NCI-H1092 (cell line): Measurements from ENCODE around the gene RESF1.
"Not testable (repeated sequence)": the region's sequence is repeated elsewhere in the genome, so short reads cannot be mapped to it uniquely, and the experiment has no call there.

Experiments used
- DNase-seq: peaks from one replicate; lab custom pipeline; 2025; lab: John Stamatoyannopoulos, UW

RESF1 gene, protein sequence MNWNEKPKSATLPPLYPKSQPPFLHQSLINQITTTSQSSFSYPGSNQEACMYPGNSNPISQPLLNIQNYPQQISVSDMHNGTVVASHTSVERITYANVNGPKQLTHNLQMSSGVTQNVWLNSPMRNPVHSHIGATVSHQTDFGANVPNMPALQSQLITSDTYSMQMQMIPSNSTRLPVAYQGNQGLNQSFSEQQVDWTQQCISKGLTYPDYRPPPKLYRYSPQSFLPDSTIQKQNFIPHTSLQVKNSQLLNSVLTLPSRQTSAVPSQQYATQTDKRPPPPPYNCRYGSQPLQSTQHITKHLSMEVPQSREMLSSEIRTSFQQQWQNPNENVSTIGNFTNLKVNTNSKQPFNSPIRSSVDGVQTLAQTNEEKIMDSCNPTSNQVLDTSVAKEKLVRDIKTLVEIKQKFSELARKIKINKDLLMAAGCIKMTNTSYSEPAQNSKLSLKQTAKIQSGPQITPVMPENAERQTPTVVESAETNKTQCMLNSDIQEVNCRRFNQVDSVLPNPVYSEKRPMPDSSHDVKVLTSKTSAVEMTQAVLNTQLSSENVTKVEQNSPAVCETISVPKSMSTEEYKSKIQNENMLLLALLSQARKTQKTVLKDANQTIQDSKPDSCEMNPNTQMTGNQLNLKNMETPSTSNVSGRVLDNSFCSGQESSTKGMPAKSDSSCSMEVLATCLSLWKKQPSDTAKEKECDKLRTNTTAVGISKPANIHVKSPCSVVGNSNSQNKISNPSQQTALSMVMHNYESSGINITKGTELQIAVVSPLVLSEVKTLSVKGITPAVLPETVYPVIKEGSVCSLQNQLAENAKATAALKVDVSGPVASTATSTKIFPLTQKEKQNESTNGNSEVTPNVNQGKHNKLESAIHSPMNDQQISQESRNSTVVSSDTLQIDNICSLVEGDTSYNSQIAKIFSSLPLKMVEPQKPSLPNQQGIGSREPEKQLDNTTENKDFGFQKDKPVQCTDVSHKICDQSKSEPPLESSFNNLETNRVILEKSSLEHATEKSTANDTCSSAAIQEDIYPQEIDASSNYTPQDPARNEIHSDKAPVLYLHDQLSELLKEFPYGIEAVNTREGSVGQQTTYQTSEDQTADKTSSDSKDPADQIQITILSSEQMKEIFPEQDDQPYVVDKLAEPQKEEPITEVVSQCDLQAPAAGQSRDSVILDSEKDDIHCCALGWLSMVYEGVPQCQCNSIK (N-terminal part only)

DNA sequence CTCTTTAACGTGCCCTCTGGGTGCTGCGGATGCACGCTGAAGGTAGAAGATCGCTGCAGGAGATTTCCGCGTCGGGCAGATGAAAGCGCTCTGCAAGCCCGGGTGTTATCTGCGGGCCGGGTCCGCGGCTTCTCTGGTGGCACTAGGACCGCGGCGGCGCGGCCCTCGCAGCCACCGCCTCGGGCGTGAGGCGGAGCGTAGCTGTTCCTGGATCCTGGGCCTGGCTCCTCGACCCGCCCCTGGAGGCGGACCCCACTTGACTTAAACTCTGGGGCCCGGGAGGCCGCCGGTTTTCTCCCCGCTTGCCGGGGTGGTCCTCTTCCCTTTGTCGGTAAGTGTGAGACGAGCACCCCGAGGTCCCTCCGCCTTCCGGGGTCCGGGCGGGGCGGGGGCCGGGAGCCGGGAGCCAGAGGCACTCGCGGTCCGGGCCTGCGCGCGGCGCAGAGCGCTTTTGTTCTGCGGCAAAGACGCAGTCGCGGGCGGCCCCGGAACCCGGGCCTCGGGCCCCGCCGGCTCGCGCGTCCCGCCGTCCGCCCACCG is at the start of gene RESF1:
Gene RESF1 (plus strand): TSS at position 255 of the 540 bp plus-strand sequence. CDS start 21,541 bp downstream, outside the sequence.
- DNase-seq, result peak; percentile 75

DNA sequence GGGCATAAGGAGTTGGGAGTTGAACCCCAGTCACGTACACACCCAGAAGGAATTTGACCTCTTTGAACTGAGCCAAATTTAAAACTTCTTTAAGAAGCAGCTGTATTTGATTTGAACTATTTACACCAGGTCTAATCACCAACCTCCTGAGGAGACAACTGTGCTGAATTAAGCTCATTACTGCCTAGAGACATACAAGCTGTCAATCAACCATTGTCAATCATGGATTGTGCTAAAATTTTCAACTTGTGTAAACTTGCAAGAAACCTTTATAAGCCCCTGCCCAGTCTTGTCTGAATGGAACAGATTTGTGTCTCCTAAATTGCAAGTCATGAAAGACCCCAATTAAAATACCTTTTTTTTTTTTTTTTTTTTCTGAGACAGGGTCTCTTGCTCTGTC is 44.3 kb upstream of the RESF1 start:
- no peak for DNase-seq

- no peak for DNase-seq
Observed at GRCh38 chr12:31915446-31915845, 43.8 kb upstream of the RESF1 start.

- DNase-seq, result no peak
Observed at GRCh38 chr12:31922341-31923062, 36.7 kb upstream of the RESF1 start.

- DNase-seq, result no peak
Observed at GRCh38 chr12:31923063-31923412, 36.2 kb upstream of the RESF1 start.

DNA sequence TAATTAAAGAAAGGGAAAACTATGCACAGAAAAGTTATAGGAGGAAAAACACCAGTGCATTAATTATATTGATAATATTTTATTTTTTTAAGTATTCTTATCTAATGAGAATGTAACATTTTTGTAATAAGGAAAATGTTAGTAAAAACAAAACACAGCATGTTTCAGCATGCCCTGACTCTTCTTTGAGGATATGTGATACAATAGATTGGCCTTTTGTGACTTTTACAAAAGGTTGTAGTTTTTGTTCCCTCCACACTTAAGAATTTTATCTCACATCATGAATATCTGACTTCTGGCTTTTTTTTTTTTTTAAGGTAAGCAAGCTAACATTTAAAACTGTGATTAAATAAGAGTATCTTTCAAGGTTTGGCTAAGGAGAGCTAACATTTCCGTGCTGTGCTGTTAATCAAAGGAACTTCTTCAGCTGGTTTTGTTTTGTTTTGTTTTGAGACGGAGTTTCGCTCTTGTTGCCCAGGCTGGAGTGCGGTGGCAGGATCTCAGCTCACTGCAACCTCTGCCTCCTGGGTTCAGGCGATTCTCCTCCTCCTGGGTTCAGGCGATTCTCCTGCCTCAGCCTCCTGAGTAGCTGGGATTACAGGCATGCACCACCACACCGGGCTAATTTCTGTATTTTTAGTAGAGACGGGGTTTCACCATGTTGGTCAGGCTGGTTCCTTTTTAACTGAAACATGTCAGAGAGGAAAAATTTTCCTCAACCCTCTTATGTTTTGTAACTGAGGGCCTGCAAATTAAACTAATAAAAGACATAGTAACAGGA is 30.8 kb upstream of the RESF1 start:
- DNase-seq, result no peak

- DNase-seq, result no peak
Observed at GRCh38 chr12:31929027-31929526, 30.1 kb upstream of the RESF1 start.

DNA sequence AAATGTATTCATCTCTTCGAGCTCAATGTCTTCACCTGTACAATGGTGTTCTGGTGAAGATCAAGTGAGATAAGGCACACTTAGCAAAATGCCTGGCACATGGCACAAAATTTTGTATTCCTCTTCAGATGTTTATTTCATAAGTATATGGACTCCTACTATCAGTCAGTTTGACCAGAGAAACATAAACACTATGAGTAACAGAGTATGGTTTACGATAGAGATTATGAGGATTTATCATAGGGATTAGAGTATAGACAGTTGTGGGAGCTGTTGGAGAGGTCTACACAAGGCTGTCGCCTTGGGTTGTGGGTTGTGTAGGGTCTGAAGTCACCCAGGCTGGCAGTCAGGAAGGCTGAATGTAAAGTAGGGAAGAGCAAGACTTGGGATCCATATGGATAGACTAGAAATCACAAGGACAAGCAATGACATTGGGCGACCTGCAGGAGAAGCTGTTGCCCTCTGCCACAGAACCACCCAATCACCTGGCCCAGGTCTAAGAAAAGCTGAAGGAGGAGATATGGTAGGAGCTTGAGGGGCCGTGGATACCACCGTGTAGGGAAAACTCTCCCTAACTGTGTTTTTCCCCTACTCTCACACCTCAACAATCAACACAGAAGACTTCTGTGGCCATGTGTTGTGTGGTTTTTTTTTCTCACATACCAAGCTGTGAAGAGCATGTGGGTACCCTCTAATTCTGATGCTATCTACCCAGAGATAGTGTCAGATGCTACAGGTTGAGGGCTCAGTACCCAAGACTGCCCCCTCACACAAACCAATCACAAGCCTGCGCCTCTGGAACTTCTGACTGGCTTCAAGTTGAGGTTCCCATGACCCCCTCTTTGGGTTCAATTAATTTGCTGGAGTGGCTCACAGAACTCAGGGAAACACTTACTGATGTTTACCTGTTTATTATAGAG is 27.2 kb upstream of the RESF1 start:
- no peak for DNase-seq

- DNase-seq, result no peak
Observed at GRCh38 chr12:31944299-31944698, 14.9 kb upstream of the RESF1 start.

DNA sequence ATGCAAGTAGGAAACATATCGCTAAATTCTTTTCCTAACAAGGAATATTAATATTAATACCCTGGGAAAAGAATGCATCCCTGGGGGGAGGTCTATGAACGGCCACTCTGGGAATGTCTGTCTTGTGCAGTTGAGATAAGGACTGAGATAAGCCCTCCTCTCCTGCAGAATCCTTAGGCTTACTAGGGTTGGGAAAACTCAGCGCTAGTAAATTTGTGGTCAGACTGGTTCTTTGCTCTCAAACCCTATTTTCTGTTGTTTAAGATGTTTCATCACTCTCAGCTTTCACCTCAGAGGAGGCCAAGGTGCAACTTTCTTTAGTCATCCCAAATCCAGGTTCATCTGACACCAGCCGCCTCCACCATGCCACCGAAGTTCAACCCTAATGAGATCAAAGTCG is 11.2 kb upstream of the RESF1 start:
- DNase-seq, result no peak

DNA sequence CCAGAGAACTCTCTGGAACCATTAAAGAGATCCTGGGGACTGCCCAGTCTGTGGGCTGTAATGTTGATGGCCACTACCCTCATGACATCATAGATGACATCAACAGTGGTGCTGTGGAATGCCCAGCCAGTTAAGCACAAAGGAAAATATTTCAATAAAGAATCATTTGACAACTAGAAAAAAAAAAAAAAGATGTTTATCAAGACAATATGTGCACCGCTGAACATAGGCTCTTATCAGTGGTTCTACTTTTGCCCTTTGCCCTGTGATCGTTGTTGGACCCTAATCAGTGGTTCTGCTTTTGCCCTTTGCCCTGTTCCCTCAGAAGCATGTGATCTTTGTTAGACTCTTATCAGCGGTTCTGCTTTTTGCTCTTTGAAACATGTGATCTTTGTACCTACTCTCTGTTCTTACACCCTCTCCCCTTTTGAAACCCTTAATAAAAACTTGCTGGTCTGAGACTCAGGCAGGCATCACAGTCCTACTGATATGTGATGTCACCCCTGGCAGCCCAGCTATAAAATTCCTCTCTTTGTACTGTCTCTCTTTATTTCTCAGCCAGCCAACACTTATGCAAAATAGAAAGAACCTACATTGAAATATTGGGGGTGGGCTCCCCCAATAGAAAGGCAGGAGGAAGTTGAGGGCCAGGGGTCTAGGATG is 10.4 kb upstream of the RESF1 start:
- not testable (repeated sequence) for DNase-seq

GRCh38 chr12:31950088-31950487 is 9.1 kb upstream of the RESF1 start:
- no peak for DNase-seq

GRCh38 chr12:31950492-31950891 is 8.7 kb upstream of the RESF1 start:
- DNase-seq, result no peak

GRCh38 chr12:31951008-31951407 is 8.2 kb upstream of the RESF1 start:
- DNase-seq, result no peak

DNA sequence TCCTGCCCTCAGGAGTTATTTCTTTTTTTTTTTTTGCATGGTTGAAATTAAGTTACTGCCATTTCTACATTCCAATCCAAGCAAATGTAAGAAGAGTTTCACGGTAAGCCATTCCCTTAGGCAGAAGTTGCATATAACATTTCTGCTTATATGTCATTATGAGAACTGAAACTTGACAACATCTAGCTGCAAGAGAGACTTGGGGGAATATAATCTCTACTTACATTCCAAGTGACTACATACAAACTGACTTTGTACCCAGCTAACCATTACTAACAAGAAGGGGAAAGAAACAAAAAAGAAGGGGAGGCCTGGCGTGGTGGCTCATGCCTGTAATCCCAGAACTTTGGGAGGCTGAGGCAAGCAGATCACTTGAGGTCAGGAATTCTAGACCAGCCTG is 7.3 kb upstream of the RESF1 start:
- DNase-seq, result no peak

- DNase-seq, result no peak
Observed at GRCh38 chr12:31952418-31952817, 6.8 kb upstream of the RESF1 start.

GRCh38 chr12:31954925-31955858 is 4.0 kb upstream of the RESF1 start:
- DNase-seq, result no peak
